K562 (cell line): ENCODE results near the gene OSGEP. TPM values are rescaled to one million over a fixed set of nuclear protein-coding genes. Genes with fewer than 3 reads are reported as not detected.

Source experiments
- BCLAF1 ChIP-seq, 2 experiments: fragments of 450-650 bp in 1 of 2; IDR thresholded peaks; 2 replicates each; pipeline ENCODE4 v1.6.1; 2011 to 2017; ENCODE audit warnings: low read depth in 2 of 2, antibody characterized with exemption in 1 of 2, borderline replicate concordance in 1 of 2, low read length in 1 of 2, mild to moderate bottlenecking in 1 of 2, mixed read lengths in 1 of 2; ENCODE audit not compliant: control insufficient read depth in 1 of 2
- CEBPG ChIP-seq, 3 experiments: fragments of 200-800 bp in 1 of 3; sonication (Bioruptor generic) in 1 of 3; sonication (generic) in 1 of 3; formaldehyde crosslinking in 1 of 3; IDR thresholded peaks in 2 of 3; conservative IDR thresholded peaks in 1 of 3; 2 replicates each; pipeline versions ENCODE4 v1.6.1 to v1.8.0; 2016 to 2022; ENCODE audit warnings: missing compliant biosample characterization in 2 of 3, missing genetic modification characterization in 2 of 3, mild to moderate bottlenecking in 1 of 3, missing genetic modification reagents in 1 of 3
- EP400 ChIP-seq: fragments of 450-650 bp; IDR thresholded peaks from 2 replicates; pipeline ENCODE4 v1.6.1; 2017; ENCODE audit warnings: antibody characterized with exemption, mild to moderate bottlenecking, moderate library complexity
- ETV1 ChIP-seq: fragments of 450-650 bp; conservative IDR thresholded peaks from 2 replicates; pipeline ENCODE4 v1.6.1; 2016; ENCODE audit warnings: missing genetic modification characterization, control low read depth, low read depth, missing compliant biosample characterization
- EWSR1 ChIP-seq: fragments of 450-650 bp; IDR thresholded peaks from 2 replicates; pipeline ENCODE4 v1.6.1; 2018; ENCODE audit warnings: borderline replicate concordance, mild to moderate bottlenecking, low read depth, moderate library complexity; ENCODE audit not compliant: partially characterized antibody
- HMG20A ChIP-seq: fragments of 450-650 bp; formaldehyde crosslinking; conservative IDR thresholded peaks from 2 replicates; pipeline ENCODE4 v1.4.0; 2020; ENCODE audit warnings: mild to moderate bottlenecking, mixed read lengths
- POLR2H ChIP-seq: IDR thresholded peaks from 2 replicates; pipeline ENCODE4 v1.6.1; 2016; ENCODE audit warnings: missing genetic modification characterization, low read depth, mild to moderate bottlenecking, control low read depth, missing compliant biosample characterization, moderate library complexity
- RAD51 ChIP-seq: fragments of 450-650 bp; IDR thresholded peaks from 2 replicates; pipeline ENCODE4 v1.7.1; 2016; ENCODE audit warnings: low read depth, mild to moderate bottlenecking, borderline replicate concordance
- SRSF9 ChIP-seq: fragments of 200-400 bp; formaldehyde crosslinking; IDR thresholded peaks from 2 replicates; pipeline ENCODE4 v1.6.1; 2017; ENCODE audit warnings: low read depth, low read length, borderline replicate concordance
- TFE3 ChIP-seq: fragments of 450-650 bp; formaldehyde crosslinking; IDR thresholded peaks from 2 replicates; pipeline ENCODE4 v1.4.0; 2020; ENCODE audit warnings: mild to moderate bottlenecking, mixed read lengths
- YBX1 ChIP-seq: fragments of 450-650 bp; IDR thresholded peaks from 2 replicates; pipeline ENCODE4 v1.7.1; 2016; ENCODE audit warnings: mild to moderate bottlenecking
- ZFP36 ChIP-seq: fragments of 150-350 bp; IDR thresholded peaks from 2 replicates; pipeline ENCODE4 v1.6.1; 2018; ENCODE audit warnings: low read length, low read depth; ENCODE audit not compliant: partially characterized antibody
- ZNF24 ChIP-seq: fragments of 450-650 bp; IDR thresholded peaks from 2 replicates; pipeline ENCODE4 v1.6.1; 2016
- ZNF282 ChIP-seq: sonication (generic); formaldehyde crosslinking; IDR thresholded peaks from 2 replicates; pipeline ENCODE4 v1.8.1; 2023; ENCODE audit warnings: missing genetic modification reagents
- ZNF41 ChIP-seq: fragments of 250-450 bp; sonication (Bioruptor Pico); conservative IDR thresholded peaks from 2 replicates; pipeline ENCODE4 v1.4.0; 2020; ENCODE audit warnings: mild to moderate bottlenecking
- ZNF592 ChIP-seq: fragments of 450-650 bp; IDR thresholded peaks from 2 replicates; pipeline ENCODE4 v1.6.1; 2017; ENCODE audit warnings: antibody characterized with exemption, mild to moderate bottlenecking
- ZNF717 ChIP-seq: fragments of 250-450 bp; sonication (Bioruptor Pico); IDR thresholded peaks from 2 replicates; pipeline ENCODE4 v1.5.0; 2021
- ZNF764 ChIP-seq: fragments of 250-450 bp; sonication (Bioruptor Pico); IDR thresholded peaks from 2 replicates; pipeline ENCODE4 v1.4.0; 2020; ENCODE audit warnings: low read depth, mild to moderate bottlenecking, moderate library complexity
- polyA plus RNA-seq, 8 experiments: library from polyadenylated mRNA; depleted of rRNA in 4 of 8; stranded (reverse) in 5 of 8; unstranded in 3 of 8; fragments of >200 nt; fragmentation: Nextera tagmentation in 2 of 8; fragmentation: Illumina TruSeq in 1 of 8; extraction: Ambion mirVana in 2 of 8; extraction: Trizol in 1 of 8; gene quantifications; 2 replicates each; pipeline versions ENCODE4 v1.2.1 to v1.2.3, GENCODE V29; 2011 to 2014; ENCODE audit warnings: inconsistent platforms in 1 of 8, missing spikeins in 1 of 8
- total RNA-seq, 7 experiments: library from RNA; depleted of rRNA in 6 of 7; stranded (reverse); fragments of >200 nt in 6 of 7; fragmentation: Illumina TruSeq in 2 of 7; extraction: Trizol in 2 of 7; gene quantifications; 2 replicates each; pipeline versions ENCODE4 v1.2.1 to v1.2.3, GENCODE V29; 2011 to 2021; ENCODE audit warnings: low replicate concordance in 1 of 7

Gene OSGEP
- total and polyA plus RNA-seq, 9 of the 15 experiments (the other 6 are each of a cell fraction or from before 2014, with no cell fraction given) = 32.1 to 59.2 (median 44.1) TPM

GRCh38 chr14:20454516-20455354 is at the start of gene OSGEP, which contains the start of gene APEX1 (continued):
- TF ChIP-seq ZFP36 = no peak
- TF ChIP-seq ZNF764 (CRISPR knock-in tag) = peak; percentile 51; the same call in 1 of the 2 replicates
- no peak for TF ChIP-seq ZNF592
- TF ChIP-seq TFE3 (CRISPR knock-in tag) = peak; percentile 100
- no peak for TF ChIP-seq HMG20A
- TF ChIP-seq ZNF41 = no peak; the same call in 1 of the 2 replicates
- no peak for TF ChIP-seq YBX1
- no peak for TF ChIP-seq ZNF24
- no peak for TF ChIP-seq CEBPG (CRISPR knock-in tag; IDR thresholded peaks at IDR 0.05)
- 0 out of 4 replicates have a peak, but pooled peaks of 1 of the 2 experiments have one; percentile 11 for TF ChIP-seq CEBPG (tag; conservative IDR thresholded peaks at IDR 0.05 in 1 of 2, IDR thresholded peaks at IDR 0.05 in 1 of 2)
- no peak for TF ChIP-seq SRSF9
- TF ChIP-seq BCLAF1 (IDR thresholded peaks at IDR 0.05; ENCODE audit: borderline replicate concordance in 1 of 2, control insufficient read depth in 1 of 2, low read depth in 2 of 2, low read length in 1 of 2) = 0 out of 4 replicates have a peak, but pooled peaks of 1 of the 2 experiments have one; percentile 31
- peak; percentile 98 for TF ChIP-seq EP400
- TF ChIP-seq EWSR1 = no peak
- TF ChIP-seq ZNF717 (CRISPR knock-in tag) = no peak
- TF ChIP-seq ETV1 (tag) = peak; percentile 75; the same call in 1 of the 2 replicates
- TF ChIP-seq ZNF282 (CRISPR knock-in tag) = no peak
- peak; percentile 64 for TF ChIP-seq POLR2H
- peak; percentile 100 for TF ChIP-seq RAD51
